ENCODE measurements around the gene RER1. TPM values are rescaled to one million over a fixed set of nuclear protein-coding genes. Genes with fewer than 3 reads are reported as not detected.

RER1 gene
- polyA plus RNA-seq, 1 experiment, result 324 TPM

DNA sequence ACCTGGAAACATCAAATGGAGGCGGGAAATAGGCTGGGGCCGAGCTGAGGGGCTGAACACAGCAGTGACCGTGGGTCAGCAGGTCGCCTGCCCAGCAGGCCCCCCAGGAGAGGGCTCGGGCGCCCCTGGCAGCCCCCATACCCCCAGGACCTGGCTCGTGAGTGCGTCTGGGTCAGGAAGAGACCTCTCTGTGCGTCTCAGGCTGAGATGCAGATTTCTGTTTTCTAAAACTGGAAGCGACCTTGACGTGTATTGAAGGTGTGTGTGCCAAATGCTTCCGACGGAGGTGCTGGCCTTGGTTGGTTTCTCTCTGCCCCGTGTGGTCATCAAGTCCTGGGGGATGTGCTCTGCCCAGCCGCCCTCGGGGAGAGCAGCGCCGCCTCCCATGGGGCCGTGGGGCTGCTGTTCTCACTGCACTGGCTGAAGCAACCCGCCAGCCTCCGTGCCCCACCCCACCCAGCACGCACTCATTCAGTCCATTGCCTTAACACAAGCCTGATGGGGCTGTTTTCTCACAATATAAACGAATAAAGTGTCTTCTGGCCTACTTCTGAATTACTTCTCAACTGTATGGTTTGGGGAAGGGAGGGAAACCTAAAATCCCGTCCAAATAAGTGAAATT, 13.4 kb downstream of the RER1 start:
- POLR2A ChIA-PET, result interaction anchor here (0.9 kb wide), 2 partner anchors 14 to 207 kb away, joined by 3 to 4 read pairs; partner anchors contain the start of genes MORN1 and RER1
- DNase-seq (ENCODE audit: low read depth, low spot score), result no peak
- TF ChIP-seq, protein P1, sequence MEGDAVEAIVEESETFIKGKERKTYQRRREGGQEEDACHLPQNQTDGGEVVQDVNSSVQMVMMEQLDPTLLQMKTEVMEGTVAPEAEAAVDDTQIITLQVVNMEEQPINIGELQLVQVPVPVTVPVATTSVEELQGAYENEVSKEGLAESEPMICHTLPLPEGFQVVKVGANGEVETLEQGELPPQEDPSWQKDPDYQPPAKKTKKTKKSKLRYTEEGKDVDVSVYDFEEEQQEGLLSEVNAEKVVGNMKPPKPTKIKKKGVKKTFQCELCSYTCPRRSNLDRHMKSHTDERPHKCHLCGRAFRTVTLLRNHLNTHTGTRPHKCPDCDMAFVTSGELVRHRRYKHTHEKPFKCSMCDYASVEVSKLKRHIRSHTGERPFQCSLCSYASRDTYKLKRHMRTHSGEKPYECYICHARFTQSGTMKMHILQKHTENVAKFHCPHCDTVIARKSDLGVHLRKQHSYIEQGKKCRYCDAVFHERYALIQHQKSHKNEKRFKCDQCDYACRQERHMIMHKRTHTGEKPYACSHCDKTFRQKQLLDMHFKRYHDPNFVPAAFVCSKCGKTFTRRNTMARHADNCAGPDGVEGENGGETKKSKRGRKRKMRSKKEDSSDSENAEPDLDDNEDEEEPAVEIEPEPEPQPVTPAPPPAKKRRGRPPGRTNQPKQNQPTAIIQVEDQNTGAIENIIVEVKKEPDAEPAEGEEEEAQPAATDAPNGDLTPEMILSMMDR (IDR thresholded peaks at IDR 0.05; ENCODE audit: low read depth, low read length), result no peak
- CTCF ChIA-PET, result interaction anchor here (0.6 kb wide), 1 partner anchor 10 kb away, joined by 3 read pairs; no protein-coding TSS in a partner anchor
- Histone ChIP-seq H3K27ac (ENCODE audit: low read depth, low read length) (no peak overlapping the region), H3K9me3 (ENCODE audit: control insufficient read depth, insufficient read depth, low read length) (no peaks in the 10 kb centered on the region; the same call in 1 of the 2 replicates), H3K4me3 (ENCODE audit: low read depth, low read length) (no peak overlapping the region), H3K27me3 (ENCODE audit: control insufficient read depth, insufficient read depth, low read length) (no peaks in the 10 kb centered on the region)

DNA sequence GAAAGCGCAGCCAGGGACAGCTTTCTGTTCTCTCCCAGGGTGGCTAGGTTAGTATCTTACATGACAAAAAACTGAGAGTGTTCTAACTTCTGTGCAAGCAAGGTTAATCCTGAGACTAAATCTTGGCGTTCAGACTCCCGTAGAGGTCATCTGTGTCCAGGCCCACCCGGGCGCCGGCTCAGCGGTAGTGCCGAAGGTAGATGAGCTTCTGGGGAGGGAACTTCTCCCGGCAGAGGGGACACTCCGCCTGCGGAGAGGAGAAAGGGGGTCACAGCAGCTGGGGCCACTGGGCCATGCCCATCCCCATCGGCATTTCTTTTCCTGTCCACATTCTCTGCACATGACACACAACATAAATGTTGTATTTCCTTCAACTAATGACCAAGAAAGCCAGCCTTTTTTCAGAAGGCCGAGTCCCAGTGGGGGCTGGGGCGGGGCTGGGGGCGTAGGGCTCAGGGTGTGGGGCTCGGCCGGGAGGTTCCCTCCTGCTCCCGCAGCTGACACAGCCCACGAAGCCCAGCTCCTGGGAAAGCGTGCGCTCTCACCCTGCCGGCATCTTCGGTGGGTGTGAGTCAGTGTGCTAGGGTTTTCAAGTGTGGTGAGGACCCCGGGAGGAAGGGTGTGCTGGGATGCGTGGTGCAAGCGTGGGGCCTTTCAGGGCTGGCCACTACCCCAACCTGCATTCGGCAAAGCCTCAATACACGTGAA, 14.1 kb downstream of the RER1 start:
- H3K4me3 ChIP-seq (ENCODE audit: low read depth, low read length), result no peak overlapping the region
- ChIA-PET CTCF (no interaction called here), POLR2A (interaction anchor here (0.9 kb wide), 2 partner anchors 14 to 208 kb away, joined by 3 to 4 read pairs; partner anchors contain the start of genes MORN1 and RER1)
- no peaks in the 10 kb centered on the region for H3K27me3 ChIP-seq (ENCODE audit: control insufficient read depth, insufficient read depth, low read length)
- peak overlapping the region; percentile 39 for H3K27ac ChIP-seq (ENCODE audit: low read depth, low read length)
- no peak for DNase-seq (ENCODE audit: low read depth, low spot score)
- TF ChIP-seq, protein P1 (IDR thresholded peaks at IDR 0.05; ENCODE audit: low read depth, low read length), result no peak
- no peaks in the 10 kb centered on the region; the same call in 1 of the 2 replicates for H3K9me3 ChIP-seq (ENCODE audit: control insufficient read depth, insufficient read depth, low read length)

DNA sequence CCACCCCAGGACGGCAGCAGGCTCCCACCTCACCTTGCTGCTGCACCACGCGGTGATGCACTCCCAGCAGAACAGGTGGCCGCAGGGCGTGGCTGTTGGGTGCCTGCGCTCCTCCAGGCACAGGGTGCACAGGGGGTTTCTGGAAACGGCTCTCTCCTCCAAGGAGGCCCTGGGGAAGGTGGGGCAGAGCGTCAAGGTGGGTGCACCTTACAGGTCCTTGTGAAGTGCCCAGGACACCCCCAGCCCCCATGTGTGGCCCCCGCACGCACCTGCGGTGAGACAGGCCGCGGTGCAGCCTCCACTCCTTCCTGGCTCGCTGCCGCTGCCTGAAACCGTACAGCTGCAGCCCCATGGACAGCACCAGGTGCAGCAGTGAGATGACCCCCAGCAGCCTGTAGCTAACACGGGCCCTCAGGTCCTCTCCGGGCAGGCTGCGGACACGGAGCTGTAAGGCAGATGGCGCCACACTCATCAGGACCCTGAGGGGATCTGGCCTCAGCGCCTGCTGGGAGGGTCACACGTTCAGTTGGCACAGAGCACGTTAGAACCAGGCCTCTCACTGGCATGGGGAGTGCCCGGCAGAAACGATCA, 14.9 kb downstream of the RER1 start:
- Histone ChIP-seq H3K9me3 (ENCODE audit: control insufficient read depth, insufficient read depth, low read length) (no peaks in the 10 kb centered on the region; the same call in 1 of the 2 replicates), H3K4me3 (ENCODE audit: low read depth, low read length) (no peak overlapping the region), H3K27ac (ENCODE audit: low read depth, low read length) (no peak overlapping the region), H3K27me3 (ENCODE audit: control insufficient read depth, insufficient read depth, low read length) (no peaks in the 10 kb centered on the region)
- DNase-seq (ENCODE audit: low read depth, low spot score), result no peak
- POLR2A ChIA-PET, result interaction anchor here (0.7 kb wide), 1 partner anchor 12 kb away, joined by 3 read pairs; no protein-coding TSS in a partner anchor
- TF ChIP-seq, protein P1 (IDR thresholded peaks at IDR 0.05; ENCODE audit: low read depth, low read length), result no peak
- CTCF ChIA-PET, result interaction anchor here (0.8 to 1.1 kb wide), 2 partner anchors 212 to 1019 kb away, joined by 3 read pairs; partner anchors contain the start of gene FAAP20

DNA sequence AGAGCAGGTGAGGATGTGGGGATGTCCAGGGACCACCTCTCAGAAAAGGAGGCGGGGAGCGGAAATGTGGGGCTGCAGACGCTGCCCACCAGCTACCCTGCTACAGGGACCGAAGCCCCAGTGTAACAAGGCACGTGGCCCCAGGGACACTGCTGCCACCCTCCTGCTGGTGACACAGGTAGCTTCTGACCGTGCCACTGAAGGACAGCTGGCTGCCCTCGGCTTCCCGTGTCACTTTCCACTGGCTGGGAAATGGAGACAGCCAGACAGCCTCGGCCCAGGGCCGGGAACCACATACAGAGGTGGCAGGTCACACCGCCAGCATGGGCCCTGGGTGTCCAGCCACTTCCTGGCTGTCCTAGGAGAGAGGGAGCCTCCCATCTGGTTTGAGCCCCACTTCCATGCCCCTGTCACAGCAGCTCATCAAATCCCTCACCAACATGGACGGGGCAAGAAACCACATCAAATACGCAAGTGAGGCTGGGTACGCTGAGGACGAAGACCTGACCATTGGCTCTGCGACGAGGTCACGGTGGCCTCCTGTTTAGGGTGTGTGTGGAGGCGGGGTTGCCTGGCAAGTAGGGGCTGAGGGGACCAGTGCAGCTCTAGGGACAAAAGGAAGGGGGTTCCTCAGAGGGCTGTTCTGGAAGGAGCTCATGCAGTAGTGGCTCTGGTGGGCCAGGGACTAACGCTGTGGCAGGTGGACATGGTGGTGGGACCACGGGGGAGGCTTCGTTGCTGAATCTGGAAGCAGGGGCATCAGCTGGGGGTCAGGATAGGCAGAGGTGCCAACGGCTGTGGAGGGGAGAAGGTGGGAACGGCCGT, 15.7 kb downstream of the RER1 start:
- POLR2A ChIA-PET, result interaction anchor here (0.7 kb wide), 1 partner anchor 12 kb away, joined by 3 read pairs; no protein-coding TSS in a partner anchor
- CTCF ChIA-PET, result interaction anchor here (0.8 to 1.3 kb wide), 3 partner anchors 141 to 1018 kb away, joined by 3 to 4 read pairs (median 3); partner anchors contain the start of gene FAAP20
- DNase-seq (ENCODE audit: low read depth, low spot score), result no peak
- no peak overlapping the region for H3K27ac ChIP-seq (ENCODE audit: low read depth, low read length)
- H3K27me3 ChIP-seq (ENCODE audit: control insufficient read depth, insufficient read depth, low read length), result no peaks in the 10 kb centered on the region
- H3K9me3 ChIP-seq (ENCODE audit: control insufficient read depth, insufficient read depth, low read length), result no peaks in the 10 kb centered on the region; the same call in 1 of the 2 replicates
- TF ChIP-seq, protein P1 (IDR thresholded peaks at IDR 0.05; ENCODE audit: low read depth, low read length), result no peak
- H3K4me3 ChIP-seq (ENCODE audit: low read depth, low read length), result no peak overlapping the region
